Hematopoietic multipotent progenitor cell treated with erythropoietin and hydrocortisone succinate and interleukin-3 and kit ligand, for 15 days (in vitro differentiated cells): ENCODE measurements around the gene ROGDI.

ENCODE experiments used
- DNase-seq: peaks from one replicate; pipeline ENCODE4 v3.0.0-alpha.2; 2015; ENCODE audit warnings: low spot score

ROGDI gene, protein sequence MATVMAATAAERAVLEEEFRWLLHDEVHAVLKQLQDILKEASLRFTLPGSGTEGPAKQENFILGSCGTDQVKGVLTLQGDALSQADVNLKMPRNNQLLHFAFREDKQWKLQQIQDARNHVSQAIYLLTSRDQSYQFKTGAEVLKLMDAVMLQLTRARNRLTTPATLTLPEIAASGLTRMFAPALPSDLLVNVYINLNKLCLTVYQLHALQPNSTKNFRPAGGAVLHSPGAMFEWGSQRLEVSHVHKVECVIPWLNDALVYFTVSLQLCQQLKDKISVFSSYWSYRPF

DNA sequence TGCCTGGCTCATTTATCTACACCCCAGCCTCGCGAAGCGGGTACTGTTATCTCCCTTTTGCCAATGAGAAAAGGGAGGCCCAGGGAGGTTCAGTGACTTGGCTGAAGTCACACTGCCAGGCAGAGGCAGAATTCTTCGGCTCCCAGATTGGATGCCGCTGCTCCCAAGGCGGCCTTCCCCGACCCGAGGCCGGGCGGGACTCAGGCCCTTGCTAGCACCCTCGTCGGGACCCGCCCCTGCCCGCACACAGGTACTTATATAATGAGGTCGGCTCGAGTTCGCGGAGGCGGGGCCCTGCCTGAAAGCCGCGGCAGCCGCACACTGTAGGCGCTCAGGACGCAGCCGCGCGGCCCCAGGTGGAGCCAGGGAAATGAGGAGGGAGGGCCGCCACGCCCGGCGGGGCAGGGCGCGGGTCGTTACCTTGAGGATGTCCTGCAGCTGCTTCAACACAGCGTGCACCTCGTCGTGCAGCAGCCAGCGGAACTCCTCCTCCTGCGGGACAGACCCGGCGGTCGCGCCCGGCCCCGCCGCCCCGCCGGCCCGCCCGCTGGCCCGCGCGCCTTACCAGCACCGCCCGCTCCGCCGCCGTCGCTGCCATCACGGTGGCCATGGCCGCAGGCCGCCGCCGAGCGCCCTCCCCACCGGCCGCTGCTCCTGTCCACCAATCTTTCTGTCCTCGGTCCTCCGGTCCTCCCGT lies at the start of gene ROGDI:
Gene ROGDI (minus strand): TSS at position 672 of the 697 bp plus-strand sequence. CDS start 62 bp downstream, at position 610.
- peak; percentile 87 for DNase-seq

DNA sequence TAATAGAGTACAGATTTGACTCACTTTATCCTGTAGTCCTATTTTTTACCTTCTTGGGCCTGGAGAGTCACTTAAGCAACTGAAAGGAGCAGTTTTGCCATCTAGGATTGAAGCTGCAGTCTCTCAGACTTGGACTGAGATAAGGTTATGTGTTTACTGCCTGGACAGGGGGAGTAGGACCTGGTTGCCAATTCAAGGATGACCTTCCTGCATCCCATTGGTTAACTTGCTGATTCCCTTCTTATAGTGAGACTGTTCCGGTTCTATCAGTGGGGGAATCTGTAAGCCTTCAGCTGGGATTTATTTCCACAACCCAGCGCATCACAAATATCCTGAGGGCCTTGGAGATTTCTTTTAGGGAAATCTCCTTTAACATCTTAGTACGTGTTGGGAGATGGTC lies 47.8 kb upstream of the ROGDI start:
- no peak for DNase-seq

DNA sequence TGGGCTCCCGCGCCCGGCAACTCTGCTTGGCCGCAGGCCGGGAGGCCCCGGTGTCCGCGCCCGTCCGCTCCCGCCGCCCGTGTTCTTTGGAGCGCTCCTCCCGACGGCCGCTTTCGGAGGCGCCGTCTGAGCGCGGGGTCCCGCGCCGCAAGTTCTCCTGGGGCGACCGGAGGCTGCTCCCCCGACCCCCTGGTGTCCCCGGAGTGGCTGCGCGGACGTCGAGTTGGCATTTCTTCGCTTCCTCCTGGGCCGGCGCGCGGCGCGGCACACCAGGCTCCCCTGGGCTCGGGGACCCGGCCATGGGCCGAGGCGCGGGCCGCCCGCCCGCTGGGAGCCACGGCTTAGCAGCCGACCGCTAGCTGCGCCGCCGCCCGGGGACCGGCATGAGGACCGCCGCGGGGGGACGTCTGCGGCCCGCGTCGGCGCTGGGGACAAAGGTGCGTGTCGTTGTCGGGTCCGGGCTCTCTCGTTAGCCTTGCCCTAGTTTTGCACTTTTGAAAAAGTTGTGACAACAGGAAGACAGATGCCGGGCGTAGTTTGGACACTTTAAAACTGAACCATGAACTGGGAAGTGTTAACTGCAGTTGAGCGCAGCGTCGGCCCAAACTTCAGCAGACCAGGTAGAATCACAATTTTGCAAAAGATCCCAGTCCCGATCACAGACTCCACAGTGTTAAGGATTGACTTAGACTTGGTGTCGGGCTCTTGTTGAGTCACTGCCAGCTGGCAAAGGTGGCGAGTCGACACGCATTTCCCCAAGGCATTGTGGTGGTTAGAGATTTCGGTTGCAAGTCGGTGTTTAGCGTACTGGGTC lies 45.5 kb upstream of the ROGDI start:
- DNase-seq: peak; percentile 72

DNA sequence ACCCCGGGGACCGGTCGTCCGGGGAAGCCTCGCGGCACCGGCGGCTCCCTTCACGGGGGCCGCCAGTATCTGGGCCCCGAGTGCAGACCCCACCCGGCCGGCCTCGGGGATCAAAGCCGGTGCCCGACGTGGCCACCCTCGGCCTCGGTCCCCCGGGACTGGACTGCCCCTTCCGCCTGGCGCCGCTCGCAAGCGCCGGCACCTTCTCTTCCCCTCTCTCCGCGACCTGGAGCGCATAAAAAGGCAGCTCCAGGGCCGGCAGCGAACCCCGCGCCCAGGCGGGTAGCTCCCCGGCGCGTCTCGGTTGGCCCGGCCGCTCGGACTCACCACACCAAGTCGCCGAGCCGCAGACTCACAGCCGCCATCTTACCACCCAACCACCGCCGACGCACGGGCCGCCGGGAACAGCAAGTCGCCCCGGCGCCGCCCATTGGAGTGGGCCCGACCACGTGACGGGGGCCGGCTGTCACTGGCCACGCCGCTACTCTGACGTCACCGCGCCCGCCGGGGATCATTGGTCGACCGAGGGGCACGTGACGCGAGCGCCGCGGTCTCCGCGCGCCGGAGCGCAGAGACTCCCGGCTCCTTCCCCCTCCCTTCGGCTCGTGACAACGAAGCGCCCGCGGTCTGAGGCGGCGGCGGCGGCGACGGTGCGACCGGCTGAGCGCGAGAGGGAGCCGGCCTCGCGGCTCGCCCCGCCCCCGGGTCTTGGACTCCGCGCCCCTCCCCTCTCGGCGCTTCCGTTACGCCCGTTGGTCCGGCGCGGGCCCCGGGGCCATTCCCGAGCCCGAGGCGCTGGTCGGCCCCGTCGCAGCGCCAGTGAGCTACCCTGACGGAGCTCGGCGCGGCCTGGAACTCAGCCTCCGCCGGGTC lies 44.7 kb upstream of the ROGDI start, which contains the start of the genes GLYR1 and UBN1:
Gene GLYR1 (minus strand): TSS at position 388 of the 873 bp plus-strand sequence. CDS start 23 bp downstream, at position 365.
Gene UBN1 (plus strand): TSS at position 581 of the 873 bp plus-strand sequence. CDS start 5,437 bp downstream, outside the sequence.
- DNase-seq: peak; percentile 99

DNA sequence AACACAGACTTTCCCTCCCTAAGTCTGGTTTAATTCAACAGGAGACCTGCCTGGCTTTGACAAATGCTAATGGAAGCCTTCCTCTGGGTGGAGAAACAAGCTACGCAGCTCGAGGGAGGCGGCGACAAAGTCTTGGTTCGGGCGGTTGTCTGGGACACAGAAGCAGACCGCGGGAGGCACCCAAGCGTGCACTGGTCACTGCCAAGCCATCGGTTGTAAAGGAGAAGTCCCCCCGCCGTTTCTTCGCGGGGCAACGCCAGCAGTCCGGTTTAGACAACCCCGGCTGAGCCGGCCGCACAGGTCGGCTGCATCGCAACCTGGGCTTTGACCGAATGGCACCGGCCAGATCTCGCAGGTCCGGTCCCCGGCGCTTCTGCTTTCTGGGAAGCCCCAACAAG lies 44.1 kb upstream of the ROGDI start:
- peak; percentile 59 for DNase-seq

DNA sequence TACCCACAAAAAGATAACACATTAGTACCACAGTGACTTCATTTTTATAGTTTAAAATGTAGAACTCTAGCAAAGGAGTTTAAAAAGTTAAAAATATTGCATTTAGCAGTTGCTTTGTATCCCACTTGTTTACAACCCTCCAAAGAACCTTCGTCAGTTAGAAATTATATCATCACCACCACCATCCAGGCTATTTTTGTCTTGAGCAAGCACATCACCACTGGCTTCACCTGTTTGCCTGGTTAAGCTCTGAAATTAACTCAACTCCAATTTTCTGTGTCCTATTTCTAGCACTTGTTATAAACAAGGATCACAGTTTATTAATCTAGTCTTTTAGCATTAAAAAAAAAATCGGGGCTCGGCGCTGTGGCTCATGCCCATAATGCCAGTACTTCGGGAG lies 38.6 kb upstream of the ROGDI start:
- DNase-seq: no peak

DNA sequence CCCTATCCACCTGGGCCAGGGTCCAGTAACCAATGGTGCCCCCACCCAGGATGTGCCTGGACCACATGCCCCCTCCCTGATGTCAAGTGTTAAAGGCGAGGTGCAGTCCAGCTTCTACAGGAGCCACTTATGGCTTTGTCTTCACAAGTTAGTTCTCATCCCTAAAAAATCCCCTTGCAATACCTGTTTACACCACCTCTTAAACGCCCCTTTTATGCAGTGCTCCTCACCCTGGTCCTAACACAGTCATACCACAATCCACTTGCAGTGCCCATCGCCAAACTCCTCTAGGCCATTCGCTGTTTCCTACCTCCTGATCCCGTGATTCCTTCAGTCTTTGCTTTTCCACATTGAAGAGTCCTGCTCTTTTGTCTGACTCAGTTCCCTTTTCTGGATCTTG lies 37.5 kb upstream of the ROGDI start:
- DNase-seq: no peak

DNA sequence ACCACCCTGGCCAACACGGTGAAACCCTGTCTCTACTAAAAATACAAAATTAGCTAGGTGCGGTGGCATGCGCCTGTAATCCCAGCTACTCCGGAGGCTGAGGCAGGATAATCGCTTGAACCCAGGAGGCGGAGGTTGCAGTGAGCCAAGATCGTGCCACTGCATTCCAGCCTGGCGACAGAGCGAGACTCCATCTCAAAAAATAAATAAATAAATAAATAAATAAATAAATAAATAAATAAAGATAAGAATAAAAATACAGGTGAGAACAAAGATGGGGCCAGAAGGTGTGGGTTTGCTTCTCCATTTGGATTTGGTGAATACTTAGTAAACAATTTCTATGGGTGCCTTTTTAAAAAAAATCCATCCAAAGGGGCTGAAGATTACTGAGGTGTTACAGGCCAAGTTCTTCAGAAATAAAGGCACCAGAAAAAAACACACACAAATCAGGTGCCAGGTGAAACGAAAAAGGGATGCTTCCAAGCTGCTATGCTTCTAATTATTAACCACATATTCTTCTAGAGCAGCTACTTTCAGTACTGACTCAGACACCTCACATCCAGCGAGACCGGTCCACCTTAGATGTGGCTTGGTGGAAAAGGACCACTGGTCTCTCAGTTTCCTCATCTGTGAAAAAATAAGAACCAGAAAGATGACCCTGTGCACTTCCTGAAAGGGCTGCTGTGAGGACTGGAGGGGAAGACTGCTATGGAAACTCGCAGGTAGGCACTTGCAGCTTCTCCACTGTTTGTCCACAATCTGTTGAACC lies 35.5 kb upstream of the ROGDI start:
- DNase-seq: no peak

DNA sequence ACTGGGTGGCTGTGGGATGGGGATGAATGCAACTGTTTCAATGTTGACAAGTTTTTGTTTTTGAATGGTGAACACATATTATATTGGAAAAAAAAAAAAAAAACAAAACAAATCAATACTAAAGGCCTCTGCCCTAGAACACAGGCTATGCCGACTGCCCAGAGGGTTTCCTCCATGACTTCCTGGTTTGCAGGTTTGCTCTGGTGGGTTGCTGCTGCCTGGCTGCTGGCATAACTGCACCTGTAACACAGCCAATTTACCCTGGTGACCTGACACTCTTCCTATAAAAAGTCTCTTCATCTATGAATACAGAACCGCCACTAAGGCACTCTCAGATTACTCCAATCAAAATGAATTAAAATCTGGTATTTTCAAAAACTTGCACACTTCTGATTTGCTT lies 34.3 kb upstream of the ROGDI start:
- DNase-seq: no peak

DNA sequence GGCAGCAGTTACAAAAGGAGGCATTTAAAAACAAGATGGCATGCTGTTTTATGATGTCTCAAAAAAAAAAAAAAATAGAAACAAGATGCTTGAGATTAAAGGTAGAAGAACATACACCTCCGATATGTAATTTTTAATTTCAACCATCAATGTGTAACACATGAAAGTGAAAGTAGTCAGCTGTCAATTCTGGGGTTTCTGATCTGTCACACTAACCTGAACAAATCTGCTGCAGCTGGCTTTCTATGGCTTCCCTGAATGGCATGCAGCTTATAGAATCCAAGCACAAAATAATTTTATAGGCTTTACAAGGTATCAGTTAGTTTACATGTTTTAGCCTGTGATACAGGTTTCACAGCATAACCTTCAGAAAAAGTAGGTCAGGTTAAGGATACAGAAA lies 31.2 kb upstream of the ROGDI start:
- peak; percentile 45 for DNase-seq

DNA sequence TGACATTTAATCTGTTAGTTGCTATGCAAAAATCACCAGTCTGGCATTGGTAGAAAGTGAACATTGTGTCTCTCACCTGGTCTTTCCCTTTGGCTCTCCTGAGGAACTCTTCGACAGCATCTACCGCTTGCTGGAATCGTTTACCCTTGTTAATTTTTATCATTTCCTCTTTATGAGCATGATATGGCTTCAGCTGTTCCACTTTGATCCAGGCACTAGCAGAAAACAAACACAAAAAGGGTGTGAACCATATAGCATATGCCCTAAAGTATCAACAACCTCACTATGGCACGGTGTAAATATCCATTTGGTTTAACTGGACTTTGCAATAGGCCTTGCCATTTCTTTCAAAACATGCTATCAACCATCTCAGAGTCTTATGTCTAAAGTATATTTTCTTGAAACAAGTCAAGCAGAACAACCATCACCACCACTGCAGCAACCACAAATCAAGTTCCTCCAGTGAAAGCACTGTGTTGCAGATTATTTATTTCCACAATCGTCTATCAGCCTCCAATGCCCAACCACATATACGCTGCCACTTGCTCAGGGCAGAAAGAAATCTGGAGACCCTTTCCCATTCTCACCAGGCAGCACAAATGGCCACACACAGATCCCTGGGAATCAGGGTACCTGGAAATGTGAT lies 30.4 kb upstream of the ROGDI start:
- DNase-seq: no peak

DNA sequence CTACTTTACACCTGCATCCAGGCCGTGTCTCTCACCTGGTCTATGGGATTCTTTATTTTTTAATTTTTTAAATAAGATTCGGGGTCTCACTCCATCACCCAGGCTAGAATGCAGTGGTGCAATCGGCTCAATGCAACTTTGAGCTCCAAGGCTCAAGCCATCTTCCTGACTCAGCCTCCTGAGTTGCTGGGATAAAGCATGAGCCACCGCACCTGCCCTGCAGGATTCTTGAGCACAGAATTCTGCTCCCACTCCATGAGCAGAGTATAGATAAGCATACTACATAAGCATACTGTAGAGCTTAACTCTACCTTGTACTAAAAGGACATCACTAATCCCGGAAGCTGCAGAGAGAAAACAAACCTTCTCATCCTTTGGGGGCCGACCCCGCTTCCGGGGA lies 29.2 kb upstream of the ROGDI start:
- DNase-seq: no peak

DNA sequence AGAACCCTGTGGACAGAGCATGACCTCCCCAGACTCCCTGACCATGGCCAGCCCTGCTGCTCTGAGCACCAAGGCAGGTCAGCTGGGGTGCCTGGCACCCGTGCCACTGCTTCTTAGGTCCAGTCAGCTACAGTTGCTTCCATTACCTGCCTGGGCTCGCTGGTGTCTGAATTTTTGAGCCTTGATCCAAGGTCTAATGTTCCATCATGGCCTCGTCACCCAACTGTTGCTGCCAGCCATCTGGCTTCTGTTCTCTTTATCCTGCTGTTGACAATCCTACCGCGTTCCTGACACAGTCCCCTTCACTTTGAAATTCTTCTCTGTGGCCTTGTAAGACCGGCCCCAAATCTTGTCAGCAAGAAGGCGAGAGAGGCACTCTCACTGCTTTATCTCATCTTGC lies 28.0 kb upstream of the ROGDI start:
- no peak for DNase-seq

DNA sequence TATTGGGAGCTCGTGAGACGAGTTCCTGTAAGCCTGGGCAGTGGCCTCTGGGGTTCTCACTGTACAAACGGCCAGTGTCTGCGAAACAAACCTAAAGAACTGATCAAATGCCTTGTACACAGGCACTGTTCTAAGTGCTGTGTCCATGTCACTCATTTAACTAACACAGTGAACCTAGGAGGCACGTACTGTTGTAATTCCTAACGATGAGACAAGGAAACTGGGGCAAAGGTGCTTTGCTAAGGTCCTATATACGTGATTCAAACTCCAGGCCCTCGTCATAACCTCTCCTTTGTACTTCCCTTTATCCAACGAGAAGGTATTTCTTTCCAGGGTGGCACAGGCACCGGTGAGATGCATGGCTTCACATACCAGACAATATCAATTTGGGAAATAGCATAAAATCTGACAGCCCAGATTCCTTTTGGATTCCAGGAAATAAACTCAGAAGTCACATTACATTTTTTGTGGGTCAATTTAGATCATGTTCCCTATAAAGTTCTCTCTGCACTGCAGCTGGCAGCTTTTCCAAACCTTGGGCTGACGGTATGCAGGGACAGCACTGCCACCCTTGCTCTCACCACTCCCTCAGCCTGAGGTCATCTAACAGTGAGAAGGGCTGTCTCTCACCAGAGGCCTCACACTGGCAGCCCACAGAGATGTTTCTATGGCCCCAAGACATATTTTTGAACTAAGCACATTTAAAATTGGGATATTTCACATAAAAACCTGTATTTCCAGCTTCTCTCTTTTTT lies 26.3 kb upstream of the ROGDI start:
- no peak for DNase-seq

DNA sequence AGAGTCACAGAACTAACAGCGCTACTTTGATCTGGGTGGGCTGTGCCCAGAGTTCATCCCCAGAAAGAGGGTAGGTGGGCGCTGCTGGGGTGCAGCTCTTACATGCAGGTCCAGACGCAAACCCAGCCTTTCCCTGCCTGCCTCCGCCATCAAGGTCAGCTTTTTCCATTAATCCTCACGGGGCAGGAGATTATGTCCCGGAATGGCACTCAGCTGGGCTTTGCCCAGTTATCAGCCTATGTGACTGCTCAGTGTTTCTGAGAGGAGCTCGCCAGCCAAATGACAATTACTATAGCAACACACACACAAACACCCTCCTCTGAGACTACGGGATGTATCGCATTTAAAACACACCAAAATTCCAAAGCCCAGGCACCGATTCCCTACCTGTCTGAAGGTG lies 24.5 kb upstream of the ROGDI start:
- peak; percentile 38 for DNase-seq

DNA sequence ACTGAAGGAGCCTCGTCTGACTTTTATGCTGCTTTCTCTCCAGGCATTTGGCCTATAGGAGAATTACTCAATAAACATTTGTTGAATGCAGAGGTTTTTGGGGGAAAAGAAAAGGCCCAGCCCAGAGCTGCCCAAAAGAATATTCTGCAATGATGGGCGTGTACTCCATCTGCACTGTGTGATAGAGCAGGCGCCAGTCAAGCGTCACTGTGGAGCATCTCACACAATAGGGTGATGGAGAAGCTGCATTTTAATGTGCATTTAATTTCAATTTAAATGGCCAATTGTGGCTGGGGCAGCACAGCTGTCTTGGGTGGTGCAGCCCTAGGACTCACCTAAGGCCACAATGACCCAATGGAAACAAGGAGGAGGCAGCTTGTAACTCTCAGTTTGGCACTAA lies 24.1 kb upstream of the ROGDI start:
- DNase-seq: peak; percentile 84

DNA sequence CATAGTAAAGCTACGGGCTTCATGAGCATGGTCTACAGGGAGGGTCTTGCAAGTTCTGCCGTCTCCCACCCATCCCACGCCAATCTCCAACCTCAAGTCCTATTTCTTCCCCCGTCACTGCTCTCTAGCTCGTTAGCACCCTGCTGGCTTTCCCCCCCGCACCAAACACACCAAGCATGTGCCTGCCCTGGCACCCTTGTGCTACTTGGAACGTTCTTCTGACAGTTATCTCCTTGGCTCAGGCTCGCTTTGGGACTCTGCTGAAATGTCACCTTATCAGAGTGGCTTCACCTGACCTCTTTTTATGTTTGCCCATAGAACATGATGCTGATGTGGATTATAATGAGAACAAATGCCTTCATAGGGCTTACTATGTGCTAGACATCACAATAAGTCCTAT lies 22.8 kb upstream of the ROGDI start:
- peak; percentile 90 for DNase-seq

DNA sequence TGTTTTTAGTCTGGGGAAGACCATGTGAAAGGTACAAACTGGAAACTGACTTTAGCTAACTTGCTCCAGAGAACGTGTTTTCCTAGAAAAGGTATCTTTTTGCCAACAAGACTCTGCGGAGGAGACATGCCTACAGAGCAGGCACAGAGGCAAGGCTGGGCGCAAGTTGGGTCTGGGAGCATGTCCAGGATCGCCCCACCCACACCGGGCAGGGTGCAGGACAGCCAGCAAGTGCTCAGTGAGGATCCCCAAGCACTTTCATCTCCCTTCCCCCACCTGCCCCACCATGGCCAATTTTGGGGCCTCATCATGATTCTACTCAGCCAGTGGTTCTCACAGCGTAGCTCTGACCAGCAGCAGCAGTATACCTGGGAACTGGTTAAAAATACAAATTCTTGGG lies 18.2 kb upstream of the ROGDI start:
- no peak for DNase-seq

DNA sequence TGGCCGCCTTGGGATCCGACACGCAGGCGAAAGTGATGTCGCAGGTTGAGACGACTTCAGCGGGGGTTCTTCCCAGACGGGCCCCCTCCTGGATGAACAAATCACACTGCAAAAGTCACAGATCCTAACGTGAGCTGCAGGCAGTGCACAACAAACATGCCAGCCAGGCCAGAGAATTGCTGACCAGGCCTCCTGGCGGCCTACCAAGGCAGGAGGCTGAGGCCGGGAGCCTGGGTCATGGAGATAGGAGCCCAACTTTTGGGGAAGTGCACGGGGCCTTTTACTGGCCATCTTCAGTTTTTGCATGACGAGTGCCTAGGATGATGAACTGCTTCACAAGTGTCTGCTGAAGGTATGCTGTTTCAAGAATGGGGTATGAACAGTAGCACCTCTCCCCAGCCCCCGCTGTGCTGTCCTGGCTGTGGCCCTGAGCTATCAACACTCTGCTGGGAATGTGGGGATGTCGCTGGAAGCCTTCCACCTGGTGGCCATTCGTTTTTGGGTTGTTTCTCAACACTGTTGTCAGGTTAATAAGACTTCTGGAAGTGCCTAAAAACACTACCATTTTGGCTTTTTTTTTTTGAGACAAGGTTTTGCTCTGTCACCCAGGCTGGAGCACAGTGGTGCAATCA lies 12.2 kb upstream of the ROGDI start:
- no peak for DNase-seq
